GM12892 (cell line): ENCODE results near the gene DNER.
"Not testable (repeated sequence)": the region's sequence is repeated elsewhere in the genome, so short reads cannot be mapped to it uniquely, and the experiment has no call there.

ENCODE experiments used
- DNase-seq: peaks from one replicate; pipeline ENCODE4 v3.0.0; 2011; ENCODE audit not compliant: insufficient read length
- FAIRE-seq: peaks from 2 replicates; lab custom pipeline; 2011; peaks lifted over from hg19 to GRCh38; lab: Jason Lieb, UNC
- POLR2A ChIP-seq: IDR thresholded peaks from 2 replicates; pipeline ENCODE4 v1.6.1; 2011; ENCODE audit warnings: low read depth, low read length, control low read depth
- POLR2AphosphoS5 ChIP-seq: IDR thresholded peaks from 2 replicates; pipeline ENCODE4 v1.6.1; 2011; ENCODE audit warnings: low read depth, low read length, control low read depth
- TAF1 ChIP-seq: IDR thresholded peaks from 2 replicates; pipeline ENCODE4 v1.6.1; 2011; ENCODE audit warnings: low read depth, mild to moderate bottlenecking, control low read depth, low read length, borderline replicate concordance

DNER gene

GRCh38 chr2:229350117-229350805, 364.1 kb downstream of the DNER start:
- no peak for FAIRE-seq
- no peak for DNase-seq
- TF ChIP-seq POLR2A (no peak), TAF1 (no peak), POLR2AphosphoS5 (no peak)

DNA sequence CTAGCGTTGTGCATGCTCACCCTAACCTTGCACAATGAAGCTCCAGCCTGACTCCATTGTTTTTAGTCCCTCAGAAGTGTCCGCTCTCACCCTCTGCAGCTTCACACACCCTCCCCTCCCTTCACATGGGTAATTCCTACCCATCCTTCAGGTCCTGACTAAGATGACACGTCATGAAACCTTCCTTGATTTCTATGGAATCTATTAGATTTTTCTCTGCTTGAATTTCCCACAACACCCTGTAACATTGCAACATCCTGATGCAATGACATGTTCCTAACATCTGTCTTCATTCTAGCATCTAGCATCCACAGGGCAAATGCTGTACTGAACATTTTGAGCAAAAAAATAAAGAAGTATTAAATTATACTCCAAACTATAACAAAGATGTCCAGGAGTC, 366.2 kb downstream of the DNER start:
- FAIRE-seq (no peak), DNase-seq (no peak)
- TF ChIP-seq TAF1 (no peak), POLR2A (no peak), POLR2AphosphoS5 (no peak)

DNA sequence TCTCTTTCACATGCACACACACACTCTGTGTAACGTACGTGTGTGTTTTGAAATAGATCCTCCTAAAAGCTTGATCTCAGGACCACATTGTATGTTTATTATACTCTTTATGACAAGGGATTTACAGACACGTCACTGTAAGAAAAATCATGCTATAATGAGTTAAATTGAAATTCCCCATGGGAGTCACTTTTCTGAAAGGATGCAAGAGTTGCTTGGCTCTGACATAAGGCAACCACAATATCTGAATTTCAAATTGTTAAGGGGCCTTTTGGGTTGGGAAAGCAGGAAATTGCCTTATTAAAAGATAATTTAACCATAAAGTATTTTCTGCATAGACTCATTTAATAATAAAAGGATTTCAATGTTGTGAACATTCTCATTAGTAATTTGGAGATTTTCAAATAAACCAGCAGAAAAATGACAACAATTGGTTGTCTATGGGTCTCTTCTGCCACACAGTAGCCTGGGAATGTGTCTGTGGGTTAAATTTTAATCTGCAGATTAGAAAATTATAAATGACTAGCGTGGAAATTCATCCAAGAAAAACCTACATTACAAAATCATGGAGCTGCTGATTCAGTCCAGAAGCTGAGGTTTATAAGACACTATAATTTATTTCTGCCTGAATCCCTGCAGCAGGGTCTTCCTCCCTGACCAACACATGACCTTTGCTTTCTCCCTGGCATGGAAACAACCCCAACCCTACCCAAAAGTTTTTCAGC, 367.4 kb downstream of the DNER start:
- no peak for TF ChIP-seq POLR2A
- TF ChIP-seq POLR2AphosphoS5 = no peak
- TF ChIP-seq TAF1 = no peak
- no peak for FAIRE-seq
- DNase-seq = no peak

DNA sequence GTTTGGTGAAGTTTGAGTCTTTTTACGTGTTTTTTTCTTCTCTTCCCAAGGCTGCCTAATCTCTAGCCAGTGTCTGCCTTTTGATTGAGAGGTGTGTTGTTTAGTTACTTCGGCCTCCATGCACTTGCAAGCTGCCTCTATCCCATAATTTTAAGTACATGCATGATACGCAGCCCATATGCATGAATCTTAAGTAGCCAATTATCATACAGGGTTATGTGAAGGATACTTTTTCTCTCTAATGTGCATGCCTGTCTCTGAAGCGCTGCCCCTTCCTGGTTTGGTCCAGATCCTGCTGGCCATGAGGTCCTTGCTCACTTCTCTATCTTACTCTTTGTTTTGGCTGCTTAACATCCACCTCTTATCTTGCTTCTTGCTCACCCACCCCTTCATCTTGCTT, 369.4 kb downstream of the DNER start:
- DNase-seq (no peak), FAIRE-seq (no peak)
- no peak for TF ChIP-seq TAF1
- TF ChIP-seq POLR2AphosphoS5 = no peak
- no peak for TF ChIP-seq POLR2A

- FAIRE-seq (no peak), DNase-seq (no peak)
- no peak for TF ChIP-seq TAF1
- no peak for TF ChIP-seq POLR2AphosphoS5
- TF ChIP-seq POLR2A = no peak
These were observed 370.2 kb downstream of the DNER start for GRCh38 chr2:229344151-229344551.

- TF ChIP-seq POLR2A = no peak
- no peak for TF ChIP-seq TAF1
- TF ChIP-seq POLR2AphosphoS5 = no peak
- no peak for FAIRE-seq
These were observed 370.7 kb downstream of the DNER start for GRCh38 chr2:229343661-229344060.

DNA sequence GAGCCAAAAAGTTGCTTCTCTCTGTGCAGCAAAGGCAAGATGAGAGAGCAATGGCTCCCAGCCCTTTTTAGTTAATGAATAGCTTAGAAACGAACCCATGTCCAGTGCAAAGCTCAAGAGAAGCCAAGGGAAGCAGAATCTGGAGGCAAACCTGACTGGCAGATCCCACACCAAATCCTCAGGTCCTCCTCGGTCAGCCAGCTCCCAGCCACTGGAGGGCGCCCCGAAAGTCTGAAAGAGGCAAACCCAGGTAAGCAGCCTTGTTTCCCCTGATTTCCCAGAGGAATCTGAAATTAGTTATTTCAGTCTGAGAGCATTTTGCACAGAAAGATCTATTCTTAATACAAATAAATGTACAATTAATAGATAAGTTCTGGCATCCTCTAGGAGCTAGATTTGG, 372.0 kb downstream of the DNER start:
- DNase-seq (no peak), FAIRE-seq (no peak)
- no peak for TF ChIP-seq POLR2A
- no peak for TF ChIP-seq POLR2AphosphoS5
- no peak for TF ChIP-seq TAF1

More at GRCh38 chr2:229343661-229344060, 370.7 kb downstream of the DNER start:
- DNase-seq = no peak

DNA sequence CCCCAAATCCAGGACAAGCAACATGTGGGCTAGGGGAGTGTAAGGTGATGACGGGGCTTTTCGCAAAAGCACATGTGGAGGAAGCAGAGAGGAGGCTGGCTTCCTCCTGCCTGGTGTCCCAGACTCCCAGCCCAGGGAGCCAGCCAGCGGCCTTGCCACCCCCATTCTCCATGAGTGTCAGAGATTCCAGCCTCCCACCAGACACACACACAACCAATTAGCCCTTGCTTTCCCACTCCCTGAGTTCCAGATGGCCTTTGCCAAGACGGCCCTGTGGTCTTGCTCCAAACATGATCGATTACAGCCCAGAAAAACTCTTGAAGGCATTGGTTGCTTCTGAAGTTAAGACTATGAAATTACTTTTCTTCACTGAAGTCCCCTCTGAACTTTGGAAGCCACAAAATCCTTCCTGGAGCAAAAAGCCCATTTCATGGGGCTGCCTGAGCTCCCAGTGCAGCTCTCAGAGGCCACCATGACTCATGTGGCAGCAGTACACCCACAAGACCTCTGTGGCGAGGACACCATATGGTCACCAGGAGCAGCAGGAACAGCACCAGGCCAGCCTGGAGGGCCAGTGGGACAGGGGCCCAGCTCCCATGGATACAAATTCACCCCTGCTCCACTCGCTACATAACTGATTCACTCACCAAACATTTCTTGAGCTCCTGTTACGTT, 374.1 kb downstream of the DNER start:
- FAIRE-seq (no peak), DNase-seq (no peak)
- TF ChIP-seq TAF1 (no peak), POLR2A (no peak), POLR2AphosphoS5 (no peak)

DNA sequence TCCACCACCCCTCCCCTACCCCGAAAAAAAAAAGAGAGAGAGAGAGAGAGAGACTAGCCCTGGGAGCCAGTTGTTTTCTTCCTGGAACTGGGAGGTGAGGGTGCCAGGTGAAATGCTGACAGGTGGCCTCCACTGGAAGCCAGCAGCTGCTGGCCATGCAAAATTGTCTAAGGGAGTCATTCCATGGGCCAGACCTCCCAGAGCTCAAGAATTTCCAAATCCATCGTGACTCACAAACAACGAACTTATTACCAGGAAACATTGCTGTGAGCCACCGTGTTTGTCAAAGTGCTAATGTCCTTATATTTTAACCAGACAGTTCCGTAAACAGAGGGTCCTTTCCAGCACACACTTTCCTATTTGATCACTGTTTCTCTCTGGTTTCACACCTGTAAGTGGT, 374.7 kb downstream of the DNER start:
- no peak for DNase-seq
- FAIRE-seq = no peak
- TF ChIP-seq POLR2A (no peak), POLR2AphosphoS5 (no peak), TAF1 (no peak)

DNA sequence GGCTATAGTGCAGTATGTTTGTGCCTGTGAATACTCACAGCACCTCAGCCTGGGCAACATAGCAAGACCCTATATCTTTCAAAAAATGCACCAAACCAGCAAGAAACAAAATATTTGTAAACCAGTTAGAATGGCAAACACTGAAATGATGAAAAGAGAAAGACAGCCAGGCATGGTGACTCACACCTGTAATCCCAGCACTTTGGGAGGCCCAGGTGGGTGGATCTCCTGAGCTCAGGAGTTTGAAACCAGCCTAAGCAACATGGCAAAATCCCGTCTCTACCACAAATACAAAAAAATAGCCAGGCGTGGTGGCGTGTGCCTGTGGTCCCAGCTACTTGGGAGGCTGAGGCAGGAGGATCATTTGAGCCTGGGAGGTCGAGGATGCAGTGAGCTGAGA, 375.2 kb downstream of the DNER start:
- DNase-seq, FAIRE-seq: not testable (repeated sequence)

- FAIRE-seq (no peak), DNase-seq (no peak)
- TF ChIP-seq POLR2A = no peak
- TF ChIP-seq POLR2AphosphoS5 = no peak
- no peak for TF ChIP-seq TAF1
These were observed 378.4 kb downstream of the DNER start for GRCh38 chr2:229335877-229336346.

DNA sequence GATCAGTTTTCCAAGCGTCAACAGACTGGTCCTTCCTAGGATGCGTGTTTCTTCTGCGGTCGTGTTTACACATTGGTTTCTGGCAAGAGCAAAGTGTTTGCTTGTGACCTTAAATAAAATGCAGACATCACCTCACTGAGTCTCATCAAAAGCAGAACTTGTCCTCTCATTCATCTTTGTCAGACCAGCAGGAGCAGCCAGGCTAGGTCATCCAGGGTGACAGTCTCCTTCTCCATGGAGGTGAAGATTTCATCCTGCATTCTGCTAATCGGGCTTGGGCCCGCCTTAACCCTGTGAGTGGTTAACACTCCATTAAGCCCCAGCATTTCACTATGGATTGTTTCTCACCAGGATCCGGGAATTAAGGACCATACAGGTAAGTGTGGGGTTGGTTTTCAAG, 379.0 kb downstream of the DNER start:
- no peak for TF ChIP-seq TAF1
- FAIRE-seq = no peak
- no peak for DNase-seq
